KBM-7 (cell line): Measurements from ENCODE around the gene JADE2.
"Not testable (repeated sequence)": the region's sequence is repeated elsewhere in the genome, so short reads cannot be mapped to it uniquely, and the experiment has no call there.

Experiments used
- DNase-seq: peaks from one replicate; pipeline ENCODE4 v3.0.0-alpha.2; 2015
- in situ Hi-C: fragments of 300-500 bp; cut with MboI; formaldehyde crosslinking; loops from 2 replicates; pipeline ENCODE4 v1.14.3; 2020; ENCODE audit warnings: low sequenced_read_pairs, low pct_unique_long_range_greater_than_20kb, mixed read lengths

Gene JADE2

GRCh38 chr5:134506054-134507039 is 19.1 kb upstream of the JADE2 start:
- in situ Hi-C loops, result no loop called here

GRCh38 chr5:134507452-134507851 is 18.0 kb upstream of the JADE2 start:
- in situ Hi-C loops, result no loop called here
- DNase-seq, result no peak

More at GRCh38 chr5:134506054-134507039, 19.1 kb upstream of the JADE2 start:
- no peak for DNase-seq

GRCh38 chr5:134508521-134509195 is 16.8 kb upstream of the JADE2 start:
- DNase-seq, result no peak
- in situ Hi-C loops, result no loop called here

DNA sequence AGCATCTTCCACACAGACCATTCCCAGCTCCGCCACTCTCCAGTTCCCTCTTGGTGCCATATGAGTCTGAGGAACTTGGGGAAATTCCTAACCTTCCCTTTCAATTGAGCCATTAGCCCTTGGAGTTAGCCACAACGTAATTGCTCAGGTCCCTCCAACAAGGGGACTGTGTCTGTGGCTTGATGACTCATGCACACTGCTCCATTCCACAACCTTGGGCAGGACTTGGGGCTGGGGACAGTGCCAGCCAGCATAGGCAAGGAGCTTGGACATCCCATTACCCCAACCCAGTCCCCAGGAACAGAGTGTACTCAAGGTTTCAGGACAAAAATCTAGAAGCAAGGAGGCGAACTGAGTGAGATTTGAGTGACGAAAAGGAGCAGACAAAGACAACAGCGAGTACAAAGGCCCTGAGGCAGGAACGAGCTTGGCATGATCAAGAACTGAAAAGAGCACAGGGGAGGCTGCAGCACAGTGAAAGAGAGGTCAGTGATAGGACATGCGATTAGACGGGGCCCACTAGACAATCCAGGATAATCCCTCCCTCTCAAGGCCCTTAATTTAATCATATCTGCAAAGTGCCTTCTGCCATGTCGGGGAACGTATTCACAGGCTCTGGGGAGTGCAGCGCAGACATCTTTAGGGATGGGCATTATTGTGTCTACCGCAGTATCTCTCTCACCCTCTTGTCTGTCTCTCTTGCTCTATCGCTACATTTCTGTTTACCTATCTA is 16.0 kb upstream of the JADE2 start:
- no peak for DNase-seq
- in situ Hi-C loops, result no loop called here

GRCh38 chr5:134510970-134511795 is 14.3 kb upstream of the JADE2 start:
- no peak for DNase-seq
- in situ Hi-C loops, result no loop called here

- no peak for DNase-seq
These were observed 13.4 kb upstream of the JADE2 start for GRCh38 chr5:134511796-134512660.

GRCh38 chr5:134512661-134512999 is 12.8 kb upstream of the JADE2 start:
- in situ Hi-C loops, result no loop called here
- no peak for DNase-seq

More at GRCh38 chr5:134511796-134512660, 13.4 kb upstream of the JADE2 start:
- in situ Hi-C loops, result no loop called here

DNA sequence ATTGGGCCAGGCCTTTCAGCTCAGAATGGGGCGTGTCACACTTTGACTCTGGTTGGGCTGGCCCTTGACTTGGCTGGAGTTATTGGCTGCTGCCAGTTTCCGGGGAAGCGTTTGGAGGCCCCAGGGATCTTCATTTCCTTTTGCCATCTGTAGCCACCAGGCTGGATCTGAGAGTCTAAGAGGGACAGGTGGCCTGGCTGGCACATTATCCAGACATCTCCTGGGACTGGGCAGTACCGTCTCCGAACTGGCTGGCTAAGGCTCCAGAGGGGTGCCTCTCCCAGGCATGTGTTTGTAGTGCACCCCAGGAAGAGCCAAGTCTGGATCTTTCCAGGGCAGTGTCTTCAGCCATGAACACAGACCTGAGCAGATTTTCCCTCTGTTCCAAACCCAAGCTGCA is 9.7 kb upstream of the JADE2 start:
- in situ Hi-C loops, result no loop called here
- DNase-seq, result no peak

GRCh38 chr5:134516984-134517383 is 8.5 kb upstream of the JADE2 start:
- DNase-seq, in situ Hi-C loops: not testable (repeated sequence)

GRCh38 chr5:134517553-134517952 is 7.9 kb upstream of the JADE2 start:
- in situ Hi-C loops, result no loop called here
- DNase-seq, result no peak

- in situ Hi-C loops, result no loop called here
These were observed 5.5 kb upstream of the JADE2 start for GRCh38 chr5:134519989-134520388.

GRCh38 chr5:134521841-134522240 is 3.6 kb upstream of the JADE2 start:
- in situ Hi-C loops, result no loop called here
- peak; percentile 60 for DNase-seq

More at GRCh38 chr5:134519989-134520388, 5.5 kb upstream of the JADE2 start:
- no peak for DNase-seq

- DNase-seq, result no peak
- in situ Hi-C loops, result no loop called here
These were observed 1.8 kb upstream of the JADE2 start for GRCh38 chr5:134523543-134524271.

- peak; percentile 86 for DNase-seq
- in situ Hi-C loops, result no loop called here
These were observed 1.1 kb upstream of the JADE2 start for GRCh38 chr5:134524272-134524825.

DNA sequence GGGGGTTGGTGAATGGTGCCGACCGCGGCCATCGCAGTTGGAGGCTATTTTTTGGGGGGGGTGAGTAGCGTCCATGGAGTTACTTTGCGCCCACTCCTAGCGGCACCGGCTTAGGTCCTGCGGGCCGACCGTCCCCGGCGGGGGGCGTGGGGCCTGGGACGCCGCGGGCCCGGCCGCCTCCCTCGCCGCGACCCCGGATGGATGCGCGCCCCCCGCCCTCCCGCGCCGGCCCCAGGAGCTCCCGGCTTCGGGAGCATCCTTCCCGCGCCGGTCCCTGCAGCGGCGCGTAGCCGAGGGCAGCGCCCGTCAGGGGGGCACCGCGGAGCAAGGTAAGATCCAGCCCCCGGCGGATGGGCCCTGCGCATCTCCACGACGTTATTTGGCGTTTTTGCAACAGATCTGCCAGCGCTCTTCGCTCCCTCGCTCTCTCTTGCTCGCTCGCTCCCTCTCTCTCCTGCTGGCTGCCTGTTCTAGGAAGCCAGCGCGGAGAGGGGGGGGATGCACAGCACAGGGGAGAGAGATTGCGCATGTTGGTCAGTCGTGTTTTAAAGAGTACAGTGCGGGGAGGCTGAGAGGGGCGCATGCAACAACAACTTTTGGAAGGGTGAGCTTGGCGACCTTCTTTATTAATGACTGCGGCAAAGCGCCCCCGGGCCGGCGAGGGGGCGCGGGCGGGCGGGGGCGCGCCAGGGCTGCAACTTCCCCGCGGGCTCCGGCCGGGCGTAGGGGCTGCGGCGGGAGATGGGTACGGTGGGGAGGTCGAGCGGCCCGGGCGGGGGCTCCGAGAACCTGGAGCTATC is 413 bp downstream of the JADE2 start:
- peak; percentile 74 for DNase-seq
- in situ Hi-C loops, result no loop called here

DNA sequence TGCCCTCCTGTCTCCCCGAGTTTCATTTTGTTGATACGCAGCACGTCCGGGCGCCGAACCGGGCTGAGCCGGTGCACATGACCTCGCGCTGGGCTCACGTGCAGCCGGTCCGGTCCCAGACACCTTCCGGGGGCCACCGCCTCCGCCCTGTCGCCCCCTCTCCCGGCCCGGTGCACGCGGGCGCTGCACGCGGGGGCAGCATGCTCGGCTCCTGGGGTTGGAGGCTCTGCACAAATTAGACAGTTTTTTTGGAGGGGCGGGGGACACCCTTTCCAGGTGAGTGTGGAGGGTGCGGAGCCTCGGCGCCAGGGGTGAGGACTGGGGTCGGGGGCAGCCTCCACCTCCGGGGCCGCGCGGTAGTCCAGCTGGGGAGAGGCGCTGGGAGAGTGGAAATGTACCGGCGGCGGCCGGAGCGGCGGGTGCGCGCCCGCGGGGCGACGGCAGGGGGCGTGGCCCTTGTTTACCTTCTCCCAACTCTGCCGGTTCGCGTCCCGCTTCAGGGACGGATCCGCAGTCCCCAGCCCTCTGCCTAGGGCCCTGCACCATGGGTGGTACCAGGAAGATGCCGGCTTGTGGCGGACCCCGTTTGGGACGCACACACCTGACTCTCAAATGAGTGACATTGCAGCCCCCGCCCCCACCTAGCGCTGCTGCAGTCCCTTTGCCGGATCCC is 1.1 kb downstream of the JADE2 start:
- in situ Hi-C loops, result no loop called here
- DNase-seq, result peak; percentile 89
